ENCODE measurements around the gene AGAP9.
"Not testable (repeated sequence)": the region's sequence is repeated elsewhere in the genome, so short reads cannot be mapped to it uniquely, and the experiment has no call there.

The AGAP9 gene

GRCh38 chr10:47457528-47457820 lies 66.0 kb downstream of the AGAP9 start:
- DNase-seq = no peak

- DNase-seq = no peak
These were observed 66.5 kb downstream of the AGAP9 start for GRCh38 chr10:47456794-47457527.

GRCh38 chr10:47456079-47456785 lies 67.2 kb downstream of the AGAP9 start:
- no peak for DNase-seq

- DNase-seq = not testable (repeated sequence)
These were observed 67.9 kb downstream of the AGAP9 start for GRCh38 chr10:47455350-47456078.

GRCh38 chr10:47454780-47455058 lies 68.7 kb downstream of the AGAP9 start:
- no peak for DNase-seq

GRCh38 chr10:47454008-47454779 lies 69.2 kb downstream of the AGAP9 start:
- DNase-seq = no peak

GRCh38 chr10:47453141-47454007 lies 70.1 kb downstream of the AGAP9 start:
- no peak for DNase-seq

GRCh38 chr10:47452495-47453140 lies 70.8 kb downstream of the AGAP9 start:
- DNase-seq = no peak

GRCh38 chr10:47451998-47452494 lies 71.4 kb downstream of the AGAP9 start:
- no peak for DNase-seq

Data from nucleus accumbens (tissue), 56 donors.